HCT116 (cell line): ENCODE results near the gene GAMT. TPM values are rescaled to one million over a fixed set of nuclear protein-coding genes. Genes with fewer than 3 reads are reported as not detected.

Experiments used
- ATAC-seq: fragments of 200-7000 bp; cut with Tn5 transposase; 2 replicates; pipeline ENCODE4 v1.9.1; 2020; ENCODE audit warnings: mild to moderate bottlenecking, moderate library complexity
- BruUV-seq: library from RNA; stranded (reverse); fragments of 400-500 nt; replicated peaks from 2 replicates; lab custom pipeline; 2021; lab: Mats Ljungman, UMichigan
- CTCF ChIA-PET: fragments of 300-600 bp; sonication (Branson Sonifier 250); formaldehyde crosslinking; loops from one replicate; lab custom pipeline; 2021; ENCODE audit warnings: antibody characterized with exemption; lab: Charles Lee
- POLR2A ChIA-PET: fragments of 300-600, 350-600 bp; sonication (Branson Sonifier 250); formaldehyde crosslinking; loops from one replicate; lab custom pipeline; 2021; ENCODE audit warnings: antibody characterized with exemption; lab: Charles Lee
- RAD21 ChIA-PET, 2 experiments: fragments of 300-600 bp; sonication (Branson Sonifier 250); formaldehyde crosslinking; loops; one replicate each; lab custom pipeline; 2023; ENCODE audit warnings: low total read pairs in 2 of 2; ENCODE audit not compliant: uncharacterized antibody in 2 of 2, unreplicated experiment in 2 of 2, low non-redundant PET in 1 of 2; lab: Charles Lee
- DNase-seq: peaks from one replicate; pipeline ENCODE4 v3.0.0-alpha.2; 2010; ENCODE audit warnings: low read depth, low spot score
- H2AFZ ChIP-seq: fragments of 200-600 bp; shearing (Covaris generic), sonication (generic); 2 replicates; pipeline ENCODE4 v1.6.1; 2017; ENCODE audit warnings: low read depth, mixed run types, mixed read lengths, antibody characterized with exemption, low read length; ENCODE audit not compliant: poor library complexity, severe bottlenecking
- H3K27ac ChIP-seq: 2 replicates; pipeline ENCODE4 v1.5.1; 2012; ENCODE audit warnings: low read depth, low read length
- H3K27me3 ChIP-seq: fragments of 200-600 bp; sonication (generic); 2 replicates; pipeline ENCODE4 v1.6.1; 2016; ENCODE audit warnings: mixed run types, low read length, mixed read lengths; ENCODE audit not compliant: insufficient read depth
- H3K36me3 ChIP-seq, 2 experiments: fragments of 200-500 bp in 1 of 2; fragments of 200-600 bp in 1 of 2; sonication (Bioruptor generic) in 1 of 2; sonication (generic) in 1 of 2; 2 replicates each; pipeline versions ENCODE4 v1.5.1 to v1.6.1; 2014 to 2016; ENCODE audit warnings: low read length in 2 of 2, inconsistent platforms in 1 of 2, mixed read lengths in 1 of 2, mixed run types in 1 of 2; ENCODE audit not compliant: insufficient read depth in 2 of 2, control insufficient read depth in 1 of 2
- H3K4me1 ChIP-seq, 2 experiments: fragments of 200-600 bp in 1 of 2; sonication (generic) in 1 of 2; 2 replicates each; pipeline versions ENCODE4 v1.5.1 to v1.6.1; 2012 to 2017; ENCODE audit warnings: low read length in 2 of 2, inconsistent platforms in 1 of 2, mild to moderate bottlenecking in 1 of 2, mixed read lengths in 1 of 2, mixed run types in 1 of 2, moderate library complexity in 1 of 2; ENCODE audit not compliant: insufficient read depth in 2 of 2, control insufficient read depth in 1 of 2
- H3K4me2 ChIP-seq: fragments of 200-600 bp; sonication (generic); 2 replicates; pipeline ENCODE4 v1.6.1; 2017; ENCODE audit warnings: mixed run types, low read length, mixed read lengths
- H3K4me3 ChIP-seq, 2 experiments: fragments of 200-600 bp in 1 of 2; sonication (generic) in 1 of 2; replicated peaks in 1 of 2; 2 replicates each; pipeline ENCODE4 v1.5.1; 2011 to 2016; ENCODE audit warnings: low read length in 2 of 2, control low read depth in 1 of 2, low read depth in 1 of 2, mild to moderate bottlenecking in 1 of 2, mixed read lengths in 1 of 2, mixed run types in 1 of 2
- H3K79me2 ChIP-seq: fragments of 200-600 bp; sonication (generic); 2 replicates; pipeline ENCODE4 v1.6.1; 2017; ENCODE audit warnings: mild to moderate bottlenecking, mixed run types, low read length, moderate library complexity, mixed read lengths; ENCODE audit not compliant: insufficient read depth
- H3K9ac ChIP-seq: fragments of 200-600 bp; sonication (generic); 2 replicates; pipeline ENCODE4 v1.6.1; 2016; ENCODE audit warnings: low read length, mixed read lengths
- H3K9me2 ChIP-seq: fragments of 200-600 bp; sonication (generic), shearing (Covaris generic); 2 replicates; pipeline ENCODE4 v1.6.1; 2017; ENCODE audit warnings: mixed run types, mild to moderate bottlenecking, moderate library complexity; ENCODE audit not compliant: insufficient read depth
- H3K9me3 ChIP-seq, 2 experiments: fragments of 200-500 bp in 1 of 2; fragments of 200-600 bp in 1 of 2; sonication (Bioruptor generic) in 1 of 2; sonication (generic) in 1 of 2; 2 replicates each; pipeline ENCODE4 v1.6.1; 2014 to 2017; ENCODE audit warnings: low read length in 2 of 2, mixed read lengths in 2 of 2, inconsistent platforms in 1 of 2, low read depth in 1 of 2, mild to moderate bottlenecking in 1 of 2, mixed run types in 1 of 2, moderate library complexity in 1 of 2; ENCODE audit not compliant: control insufficient read depth in 1 of 2, insufficient read depth in 1 of 2
- H4K20me1 ChIP-seq: fragments of 200-600 bp; sonication (generic), shearing (Covaris generic); 2 replicates; pipeline ENCODE4 v1.6.1; 2017; ENCODE audit warnings: mixed run types, mild to moderate bottlenecking, moderate library complexity; ENCODE audit not compliant: insufficient read depth
- ATF3 ChIP-seq: IDR thresholded peaks from 2 replicates; pipeline ENCODE4 v1.6.1; 2012
- CEBPB ChIP-seq: IDR thresholded peaks from 2 replicates; pipeline ENCODE4 v1.6.1; 2012; ENCODE audit warnings: low read depth
- EZH2 ChIP-seq: fragments of 200-600 bp; sonication (generic); IDR thresholded peaks from 2 replicates; pipeline ENCODE4 v1.6.1; 2017; ENCODE audit warnings: antibody characterized with exemption, mixed run types
- JUND ChIP-seq: IDR thresholded peaks from 2 replicates; pipeline ENCODE4 v1.6.1; 2012
- MAX ChIP-seq: IDR thresholded peaks from 2 replicates; pipeline ENCODE4 v1.6.1; 2012
- SIN3A ChIP-seq: IDR thresholded peaks from 2 replicates; pipeline ENCODE4 v1.6.1; 2012; ENCODE audit warnings: low read depth
- ZBTB33 ChIP-seq: IDR thresholded peaks from 2 replicates; pipeline ENCODE4 v1.6.1; 2011; ENCODE audit warnings: mild to moderate bottlenecking, low read length, moderate library complexity; ENCODE audit not compliant: insufficient replicate concordance; ENCODE audit errors: extremely low read depth
- ZNF274 ChIP-seq: fragments of 200-500 bp; sonication (Bioruptor generic); IDR thresholded peaks from 2 replicates; pipeline ENCODE4 v1.6.1; 2014; ENCODE audit warnings: mild to moderate bottlenecking, low read depth, low read length, inconsistent platforms
- intact Hi-C: fragments of 100-400 bp; cut with micrococcal nuclease; formaldehyde crosslinking; loops from 2 replicates; pipeline ENCODE4 v1.10.0; 2022
- total RNA-seq: library from RNA; stranded (reverse); gene quantifications from one replicate; pipeline ENCODE4 v1.2.1, GENCODE V29; 2021; ENCODE audit not compliant: unreplicated experiment

GAMT gene
- total RNA-seq, 1 experiment from 2014 or later: 102 TPM

GRCh38 chr19:1447504-1447903 lies 46.2 kb upstream of the GAMT start:
- TF ChIP-seq EZH2: no peak
- TF ChIP-seq ZNF274: no peak
- intact Hi-C loops: no loop called here
- ATAC-seq (no peak), DNase-seq (no peak)
- Histone ChIP-seq H3K9me3 (no peaks in the 10 kb centered on the region), H3K9ac (no peak overlapping the region), H3K9me2 (no peaks in the 10 kb centered on the region), H3K4me1 (peaks cover 23 to 44% of the 10 kb centered on the region in 2 experiments), H3K79me2 (peaks cover 2% of the 10 kb centered on the region; the same call in 1 of the 2 replicates), H3K27ac (no peak overlapping the region), H2AFZ (no peak overlapping the region), H3K27me3 (no peaks in the 10 kb centered on the region; the same call in 1 of the 2 replicates), H3K4me3 (no peak overlapping the region), H4K20me1 (peaks cover 3% of the 10 kb centered on the region; the same call in 1 of the 2 replicates), H3K4me2 (no peak overlapping the region), H3K36me3 (no peaks in the 10 kb centered on the region)
- POLR2A ChIA-PET: interaction anchor here (1.3 kb wide), 1 partner anchor 8 kb away, joined by 3 read pairs; no protein-coding TSS in a partner anchor
- CTCF ChIA-PET: no interaction called here
- no TSS peak for BruUV-seq
- RAD21 ChIA-PET: no interaction called here

GRCh38 chr19:1446713-1447481 lies 45.6 kb upstream of the GAMT start:
- H3K27me3 ChIP-seq: no peaks in the 10 kb centered on the region; the same call in 1 of the 2 replicates
- CTCF ChIA-PET: no interaction called here
- ATAC-seq (no peak), DNase-seq (no peak)
- TF ChIP-seq CEBPB (no peak), ATF3 (no peak), ZBTB33 (no peak), SIN3A (no peak), MAX (no peak), JUND (no peak)
- intact Hi-C loops: no loop called here
- H3K79me2 ChIP-seq: peaks cover 8% of the 10 kb centered on the region
- peak overlapping the region in 1 of 2 experiments; percentile 62; a peak in 1 of 4 replicates for H3K4me3 ChIP-seq
- H3K4me1 ChIP-seq: peaks cover 29 to 50% of the 10 kb centered on the region in 2 experiments
- H3K36me3 ChIP-seq: peaks cover 0 to 5% of the 10 kb centered on the region in 2 experiments; a peak in 1 of 4 replicates
- no TSS peak for BruUV-seq
- peak overlapping the region; percentile 99 for H3K4me2 ChIP-seq
- no peaks in the 10 kb centered on the region for H3K9me3 ChIP-seq
- RAD21 ChIA-PET: no interaction called here
- no peak overlapping the region for H2AFZ ChIP-seq
- no peak overlapping the region for H3K27ac ChIP-seq
- H4K20me1 ChIP-seq: peaks cover 9% of the 10 kb centered on the region; the same call in 1 of the 2 replicates
- no peak overlapping the region for H3K9ac ChIP-seq
- H3K9me2 ChIP-seq: no peaks in the 10 kb centered on the region
- POLR2A ChIA-PET: interaction anchor here (1.3 kb wide), 1 partner anchor 9 kb away, joined by 3 read pairs; no protein-coding TSS in a partner anchor
